LNCAP (cell line): ENCODE data around the gene TBC1D19.

Experiments used
- CTCF ChIP-seq: fragments of 450-650 bp; IDR thresholded peaks from 2 replicates; pipeline ENCODE4 v1.5.1; 2017; ENCODE audit warnings: mild to moderate bottlenecking

TBC1D19 gene

GRCh38 chr4:26670903-26671537 is 87.1 kb downstream of the TBC1D19 start:
- no peak for TF ChIP-seq CTCF

- no peak for TF ChIP-seq CTCF
These were observed 98.6 kb downstream of the TBC1D19 start for GRCh38 chr4:26682436-26682835.

- TF ChIP-seq CTCF: no peak
These were observed 101.4 kb downstream of the TBC1D19 start for GRCh38 chr4:26685250-26685649.

GRCh38 chr4:26687728-26688127 is 103.8 kb downstream of the TBC1D19 start:
- TF ChIP-seq CTCF: no peak

- no peak for TF ChIP-seq CTCF
These were observed 106.6 kb downstream of the TBC1D19 start for GRCh38 chr4:26690506-26690905.

- no peak for TF ChIP-seq CTCF
These were observed 108.3 kb downstream of the TBC1D19 start for GRCh38 chr4:26692014-26692726.

- no peak for TF ChIP-seq CTCF
These were observed 116.2 kb downstream of the TBC1D19 start for GRCh38 chr4:26700110-26700509.
